Measurements from ENCODE around the gene NME9. TPM values are rescaled to one million over a fixed set of nuclear protein-coding genes. Genes with fewer than 3 reads are reported as not detected.

NME9 gene
- total and polyA plus RNA-seq, 2 of the 4 experiments (the other 2 are of a cell fraction), result not detected

DNA sequence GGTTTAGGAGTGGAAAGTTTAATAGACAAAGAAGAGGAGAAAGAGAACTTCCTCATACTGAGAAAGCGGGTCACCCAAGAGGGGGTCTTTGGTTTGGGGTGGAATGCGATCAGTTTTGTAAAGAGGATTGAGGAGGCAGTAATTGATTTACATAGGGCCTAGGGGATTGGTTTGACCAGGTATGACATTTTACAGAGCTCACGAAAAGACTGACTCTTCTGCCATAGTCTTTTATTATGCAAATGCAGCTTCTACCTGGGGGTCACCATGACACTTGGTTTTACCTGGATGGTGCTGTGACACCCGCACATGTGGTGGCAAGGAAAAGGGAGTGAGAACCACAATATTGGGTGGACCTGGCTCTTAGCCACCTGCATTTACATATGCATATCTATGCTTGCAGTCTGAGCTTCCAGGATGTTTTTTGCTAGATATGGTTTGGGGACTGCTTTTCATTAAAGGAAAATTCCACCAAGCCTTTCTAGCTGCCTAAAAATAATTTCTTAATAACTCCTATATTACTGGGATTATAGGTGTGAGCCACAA, 6.9 kb upstream of the NME9 start:
- Histone ChIP-seq H4K91ac (ENCODE audit: insufficient read depth, low read depth, low read length) (no peak overlapping the region), H3K27ac (ENCODE audit: insufficient read depth, low read length) (no peak overlapping the region), H4K20me1 (ENCODE audit: insufficient read depth, low read length) (no peaks in the 10 kb centered on the region), H3K4me1 (ENCODE audit: control insufficient read depth, insufficient read depth, low read length) (no peaks in the 10 kb centered on the region), H2AK9ac (replicated peaks; ENCODE audit: low read depth, low read length, poor library complexity) (no peak overlapping the region), H3K79me1 (ENCODE audit: low read depth in 1 of 2, low read length in 2 of 2) (no peaks in the 10 kb centered on the region), H3K27me3 (ENCODE audit: control insufficient read depth, insufficient read depth, low read length) (peaks cover 27% of the 10 kb centered on the region), H2AK5ac (ENCODE audit: low read depth, low read length) (no peak overlapping the region), H3K18ac (ENCODE audit: low read depth, low read length) (no peak overlapping the region), H3K4me3 (ENCODE audit: insufficient read depth, low read depth, low read length) (no peak overlapping the region), H4K8ac (ENCODE audit: low read depth in 2 of 2, low read length in 2 of 2) (no peak overlapping the region), H2BK5ac (ENCODE audit: low read depth, low read length, poor library complexity, severe bottlenecking) (no peak overlapping the region), H2BK20ac (ENCODE audit: low read depth, low read length) (no peak overlapping the region), H3K14ac (replicated peaks; ENCODE audit: low read depth, low read length) (no peak overlapping the region), H3K4me2 (ENCODE audit: low read depth, low read length) (no peak overlapping the region), H3K9me3 (ENCODE audit: control insufficient read depth, insufficient read depth, low read length) (no peaks in the 10 kb centered on the region), H3K23ac (ENCODE audit: low read depth, low read length) (no peak overlapping the region), H3K9ac (ENCODE audit: low read depth, low read length) (no peak overlapping the region), H2AFZ (replicated peaks; ENCODE audit: low read length, poor library complexity) (no peak overlapping the region), H3K4ac (ENCODE audit: low read depth, low read length) (no peak overlapping the region), H2BK120ac (ENCODE audit: low read depth, low read length) (no peak overlapping the region), H3K56ac (ENCODE audit: extremely low read depth, insufficient read depth, low read length) (no peak overlapping the region), H4K5ac (ENCODE audit: low read depth, low read length) (no peak overlapping the region), H3K9me1 (ENCODE audit: insufficient read depth, low read length) (no peaks in the 10 kb centered on the region), H2BK15ac (ENCODE audit: low read depth, low read length) (no peak overlapping the region), H3K36me3 (ENCODE audit: control insufficient read depth, insufficient read depth, low read length) (no peaks in the 10 kb centered on the region)
- no peak for ATAC-seq (ENCODE audit: low read depth)
- 60% methylated on average over 1 of the region's 4 CpGs; no CpG with 5 or more reads in 1 of the 2 experiments for WGBS, 2 experiments (ENCODE audit: extremely low coverage in 2 of 2, insufficient read length in 1 of 2)
- BruUV-seq (replicated peaks), result no TSS peak
- ChIA-PET CTCF (interaction anchor here (0.8 to 1.3 kb wide), 2 partner anchors 11 to 81 kb away, joined by 3 read pairs; no protein-coding TSS in a partner anchor), POLR2A (ENCODE audit: unreplicated experiment) (no interaction called here)
- intact Hi-C loops (cut with micrococcal nuclease), result no loop called here
- TF ChIP-seq RAD21 (IDR thresholded peaks at IDR 0.05; ENCODE audit: low read length), result no peak
- no peak for TF ChIP-seq CEBPB (IDR thresholded peaks at IDR 0.05; ENCODE audit: low read depth, low read length)
- TF ChIP-seq SMC3 (IDR thresholded peaks at IDR 0.05; ENCODE audit: low read depth, low read length), result no peak
- no peak for TF ChIP-seq MXI1 (IDR thresholded peaks at IDR 0.05; ENCODE audit: borderline replicate concordance, low read depth, low read length)
- TF ChIP-seq MAZ (IDR thresholded peaks at IDR 0.05; ENCODE audit: borderline replicate concordance, low read depth, low read length), result no peak
- no peak for TF ChIP-seq RFX5 (IDR thresholded peaks at IDR 0.05; ENCODE audit: low read depth, low read length)
- TF ChIP-seq FOS (IDR thresholded peaks at IDR 0.05; ENCODE audit: low read depth, low read length), result no peak
- TF ChIP-seq RCOR1 (IDR thresholded peaks at IDR 0.05; ENCODE audit: insufficient replicate concordance, low read length), result no peak
- TF ChIP-seq, protein P1, sequence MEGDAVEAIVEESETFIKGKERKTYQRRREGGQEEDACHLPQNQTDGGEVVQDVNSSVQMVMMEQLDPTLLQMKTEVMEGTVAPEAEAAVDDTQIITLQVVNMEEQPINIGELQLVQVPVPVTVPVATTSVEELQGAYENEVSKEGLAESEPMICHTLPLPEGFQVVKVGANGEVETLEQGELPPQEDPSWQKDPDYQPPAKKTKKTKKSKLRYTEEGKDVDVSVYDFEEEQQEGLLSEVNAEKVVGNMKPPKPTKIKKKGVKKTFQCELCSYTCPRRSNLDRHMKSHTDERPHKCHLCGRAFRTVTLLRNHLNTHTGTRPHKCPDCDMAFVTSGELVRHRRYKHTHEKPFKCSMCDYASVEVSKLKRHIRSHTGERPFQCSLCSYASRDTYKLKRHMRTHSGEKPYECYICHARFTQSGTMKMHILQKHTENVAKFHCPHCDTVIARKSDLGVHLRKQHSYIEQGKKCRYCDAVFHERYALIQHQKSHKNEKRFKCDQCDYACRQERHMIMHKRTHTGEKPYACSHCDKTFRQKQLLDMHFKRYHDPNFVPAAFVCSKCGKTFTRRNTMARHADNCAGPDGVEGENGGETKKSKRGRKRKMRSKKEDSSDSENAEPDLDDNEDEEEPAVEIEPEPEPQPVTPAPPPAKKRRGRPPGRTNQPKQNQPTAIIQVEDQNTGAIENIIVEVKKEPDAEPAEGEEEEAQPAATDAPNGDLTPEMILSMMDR (conservative IDR thresholded peaks at IDR 0.05; ENCODE audit: low read depth, low read length), result no peak
- TF ChIP-seq CHD1 (IDR thresholded peaks at IDR 0.05; ENCODE audit: low read depth, low read length), result no peak
- no peak for TF ChIP-seq USF2 (IDR thresholded peaks at IDR 0.05; ENCODE audit: low read depth, low read length)
- TF ChIP-seq POLR2A (IDR thresholded peaks at IDR 0.05; ENCODE audit: low read depth, low read length), result no peak
- no peak for TF ChIP-seq MAFK (IDR thresholded peaks at IDR 0.05; ENCODE audit: low read depth, low read length)
- TF ChIP-seq, protein P2, sequence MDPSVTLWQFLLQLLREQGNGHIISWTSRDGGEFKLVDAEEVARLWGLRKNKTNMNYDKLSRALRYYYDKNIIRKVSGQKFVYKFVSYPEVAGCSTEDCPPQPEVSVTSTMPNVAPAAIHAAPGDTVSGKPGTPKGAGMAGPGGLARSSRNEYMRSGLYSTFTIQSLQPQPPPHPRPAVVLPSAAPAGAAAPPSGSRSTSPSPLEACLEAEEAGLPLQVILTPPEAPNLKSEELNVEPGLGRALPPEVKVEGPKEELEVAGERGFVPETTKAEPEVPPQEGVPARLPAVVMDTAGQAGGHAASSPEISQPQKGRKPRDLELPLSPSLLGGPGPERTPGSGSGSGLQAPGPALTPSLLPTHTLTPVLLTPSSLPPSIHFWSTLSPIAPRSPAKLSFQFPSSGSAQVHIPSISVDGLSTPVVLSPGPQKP (IDR thresholded peaks at IDR 0.05; ENCODE audit: borderline replicate concordance, low read depth, low read length), result no peak
- TF ChIP-seq NFE2L2 (IDR thresholded peaks at IDR 0.05; ENCODE audit: low read depth, low read length), result no peak
- TF ChIP-seq BHLHE40 (IDR thresholded peaks at IDR 0.05; ENCODE audit: low read depth, low read length), result no peak
- DNase-seq, result no peak
- dilution Hi-C loops (cut with HindIII; ENCODE audit: low sequenced_read_pairs, unreplicated experiment), result no loop called here
- in situ Hi-C loops (cut with MboI; ENCODE audit: low sequenced_read_pairs), result no loop called here

Data from IMR-90 (cell line).